Heart left ventricle (tissue), 16 donors: ENCODE results near the gene IRF2. TPM values are rescaled to one million over a fixed set of nuclear protein-coding genes. Genes with fewer than 3 reads are reported as not detected.
A peak's percentile ranks its signal among the peaks of the same experiment; 100 is the strongest.

Experiments
- ATAC-seq, 4 donors: fragments of 200-7000 bp; cut with Tn5 transposase; one replicate each; pipeline ENCODE4 v1.9.1; 2020 to 2022; ENCODE audit warnings: moderate library complexity in 4 of 4, mild to moderate bottlenecking in 3 of 4, moderate number of reproducible peaks in 1 of 4
- DNase-seq, 5 donors: peaks; one replicate each; pipeline ENCODE4 v3.0.0-alpha.2; 2020
- H3K27ac ChIP-seq, 12 donors: fragments of 200-600 bp; sonication (generic) in 4 of 12; one replicate each; pipeline versions ENCODE4 v1.5.0 to v1.8.0; 2016 to 2022; ENCODE audit warnings: mild to moderate bottlenecking in 2 of 12
- H3K27me3 ChIP-seq, 9 donors: fragments of 200-600 bp; sonication (generic) in 2 of 9; one replicate each; pipeline versions ENCODE4 v1.5.1 to v1.8.0; 2016 to 2022; ENCODE audit warnings: mild to moderate bottlenecking in 3 of 9
- H3K36me3 ChIP-seq, 9 donors: fragments of 200-600 bp; sonication (generic) in 2 of 9; one replicate each; pipeline versions ENCODE4 v1.5.0 to v1.8.0; 2018 to 2022; ENCODE audit warnings: mild to moderate bottlenecking in 2 of 9
- H3K4me1 ChIP-seq, 12 donors: fragments of 200-600 bp; sonication (generic) in 4 of 12; one replicate each; pipeline versions ENCODE4 v1.5.0 to v1.8.0; 2016 to 2022; ENCODE audit warnings: mild to moderate bottlenecking in 3 of 12
- H3K4me3 ChIP-seq, 12 donors: fragments of 200-600 bp; sonication (generic) in 4 of 12; one replicate each; pipeline versions ENCODE4 v1.5.0 to v1.8.0; 2017 to 2022; ENCODE audit warnings: mild to moderate bottlenecking in 9 of 12, moderate library complexity in 4 of 12
- H3K9me3 ChIP-seq, 12 donors: fragments of 200-600 bp; sonication (generic) in 4 of 12; one replicate each; pipeline versions ENCODE4 v1.5.0 to v1.8.0; 2016 to 2022; ENCODE audit warnings: mild to moderate bottlenecking in 1 of 12
- POLR2A ChIP-seq, 2 donors: fragments of 450-650 bp; IDR thresholded peaks; one replicate each; pipeline ENCODE4 v1.6.1; 2017; ENCODE audit warnings: antibody characterized with exemption in 2 of 2, mild to moderate bottlenecking in 2 of 2, moderate library complexity in 2 of 2
- WGBS, 4 donors: extraction: QIAGEN DNeasy Blood & Tissue Kit in 2 of 4; methylation state at CpG; one replicate each; pipeline versions ENCODE4 v1.1.5 to v1.1.7; 2013 to 2018; 5-methylcytosine and 5-hydroxymethylcytosine counted together
- intact Hi-C, 10 donors: fragments of 100-400 bp; cut with DNase I; formaldehyde crosslinking; loops; one replicate each; pipeline versions ENCODE4 v1.11.1 to v1.14.2; 2022
- polyA plus RNA-seq, 2 donors: library from polyadenylated mRNA; stranded (reverse); fragments of 200-250 nt; gene quantifications; one replicate each; pipeline ENCODE4 v1.2.3, GENCODE V29; 2013
- total RNA-seq, 9 donors: library from RNA; depleted of rRNA in 2 of 9; stranded (reverse); fragments of >200 nt in 2 of 9; fragmentation: NEBNext Ultra II Directional in 3 of 9; extraction: Animal tissue kit (Norgen Biotek cat#: 25700) in 3 of 9; gene quantifications; one replicate each; pipeline versions ENCODE4 v1.1.0 to v1.2.4, GENCODE V29; 2016 to 2023
- TF ChIP-seq, protein P1 (sequence below), 12 donors: fragments of 200-600 bp; sonication (generic) in 4 of 12; IDR thresholded peaks; one replicate each; pipeline versions ENCODE4 v1.5.0 to v1.8.0; 2018 to 2022; ENCODE audit warnings: antibody characterized with exemption in 12 of 12, mild to moderate bottlenecking in 5 of 12
- donor health status: ischemic (EF 13 %, LVEDD 7.1; RV severe dilation, severe dysfunction).
- donor health status: healthy with polysubstance abuse.
- donor health status: DM: no; HTN: yes; CAD: no.
- donor health status: DM: no; HTN: no; CAD: no.
- donor health status: ischemic (EF 25% LVEDD 6.9; RV normal size, moderate dysfunction).
- donor health status: ischemic (EF 25% LVEDD 5.7; RV mildly dilated, moderate dysfunction).
- donor health status: healthy.
- donor health status: DM: yes; HTN: yes; CAD: no.
- donor health status: ischemic (EF 35%, LVEDD 5.7; RV mildly dilated, moderate dysfunction).
- donor health status: nonischemic (EF 11% LVEDD 7.7; RV severe dilation, severe dysfunction).
- donor health status: DM: yes; HTN: yes; CAD: no.
- donor health status: PGD.
- donor health status: ischemic (EF 29% LVEDD 5.4; RV normal size, mild dysfunction).
- donor health status: nonischemic (EF 23%, LVEDD 6.1; RV moderate dilation, normal function).

Gene IRF2
- total and polyA plus RNA-seq, 11 donors = 11.5 to 47.2 (median 26.0) TPM

DNA sequence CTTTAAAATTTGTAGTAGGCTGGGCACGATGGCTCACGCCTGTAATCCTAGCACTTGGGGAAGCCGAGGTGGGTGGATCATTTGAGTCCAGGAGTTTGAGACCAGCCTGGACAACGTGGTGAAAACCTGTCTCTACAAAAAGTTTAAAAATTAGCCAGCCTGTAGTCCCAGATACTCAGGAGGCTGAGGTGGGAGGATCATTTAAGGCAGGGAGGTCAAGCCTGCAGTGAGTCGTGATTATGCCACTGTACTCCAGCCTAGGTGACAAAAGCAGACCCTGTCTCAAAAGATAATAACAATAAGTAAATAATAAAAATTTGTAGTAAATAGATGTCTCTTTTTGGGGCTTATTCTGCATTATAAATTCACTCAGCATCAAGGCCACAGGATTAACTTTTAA is 118.5 kb downstream of the IRF2 start:
- no peak overlapping the region for H3K4me3 ChIP-seq
- no peaks in the 10 kb centered on the region for H3K27me3 ChIP-seq
- WGBS, 4 donors = 72 to 82% (median 75%) methylated on average over 5 of the region's 5 CpGs
- no peak for TF ChIP-seq POLR2A (IDR thresholded peaks at IDR 0.05)
- TF ChIP-seq, protein P1, sequence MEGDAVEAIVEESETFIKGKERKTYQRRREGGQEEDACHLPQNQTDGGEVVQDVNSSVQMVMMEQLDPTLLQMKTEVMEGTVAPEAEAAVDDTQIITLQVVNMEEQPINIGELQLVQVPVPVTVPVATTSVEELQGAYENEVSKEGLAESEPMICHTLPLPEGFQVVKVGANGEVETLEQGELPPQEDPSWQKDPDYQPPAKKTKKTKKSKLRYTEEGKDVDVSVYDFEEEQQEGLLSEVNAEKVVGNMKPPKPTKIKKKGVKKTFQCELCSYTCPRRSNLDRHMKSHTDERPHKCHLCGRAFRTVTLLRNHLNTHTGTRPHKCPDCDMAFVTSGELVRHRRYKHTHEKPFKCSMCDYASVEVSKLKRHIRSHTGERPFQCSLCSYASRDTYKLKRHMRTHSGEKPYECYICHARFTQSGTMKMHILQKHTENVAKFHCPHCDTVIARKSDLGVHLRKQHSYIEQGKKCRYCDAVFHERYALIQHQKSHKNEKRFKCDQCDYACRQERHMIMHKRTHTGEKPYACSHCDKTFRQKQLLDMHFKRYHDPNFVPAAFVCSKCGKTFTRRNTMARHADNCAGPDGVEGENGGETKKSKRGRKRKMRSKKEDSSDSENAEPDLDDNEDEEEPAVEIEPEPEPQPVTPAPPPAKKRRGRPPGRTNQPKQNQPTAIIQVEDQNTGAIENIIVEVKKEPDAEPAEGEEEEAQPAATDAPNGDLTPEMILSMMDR (IDR thresholded peaks at IDR 0.05) = no peak
- no peak for ATAC-seq
- peaks cover 0 to 60% (median 16%) of the 10 kb centered on the region in 12 donors for H3K4me1 ChIP-seq
- H3K27ac ChIP-seq = peak overlapping the region in 11 of 12 donors; percentile 45 to 93 (median 64)
- H3K36me3 ChIP-seq = no peaks in the 10 kb centered on the region
- intact Hi-C loops = no loop called here
- no peak for DNase-seq
- no peaks in the 10 kb centered on the region for H3K9me3 ChIP-seq

DNA sequence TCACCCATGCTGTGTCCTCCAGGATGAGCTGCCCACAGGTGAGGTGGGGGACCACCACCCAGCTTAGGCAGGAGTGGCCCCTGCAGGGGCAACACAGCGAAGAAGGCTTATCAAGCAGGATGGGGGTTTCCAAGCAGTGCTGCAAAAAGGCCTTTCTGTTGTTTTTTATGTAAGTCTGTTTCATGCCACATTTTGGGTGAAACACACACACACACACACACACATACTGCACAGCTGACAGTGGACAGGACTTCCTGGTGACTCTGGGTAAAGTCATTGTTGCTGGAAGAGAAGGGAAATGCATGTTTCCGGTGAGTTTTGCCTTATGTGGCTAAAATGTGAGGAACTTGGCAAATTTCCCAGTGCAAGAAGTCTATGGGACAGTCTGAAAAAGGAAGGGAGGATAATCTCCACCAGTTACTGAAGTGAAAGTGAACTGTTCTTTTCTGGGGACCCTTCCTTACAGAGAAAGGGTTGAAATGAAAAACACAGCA is 119.2 kb downstream of the IRF2 start:
- intact Hi-C loops = no loop called here
- H3K4me3 ChIP-seq = peak overlapping the region in 1 of 12 donors; percentile 11
- H3K36me3 ChIP-seq = no peaks in the 10 kb centered on the region
- H3K9me3 ChIP-seq = no peaks in the 10 kb centered on the region
- H3K4me1 ChIP-seq = peaks cover 0 to 55% (median 14%) of the 10 kb centered on the region in 12 donors
- TF ChIP-seq, protein P1 (IDR thresholded peaks at IDR 0.05) = no peak
- TF ChIP-seq POLR2A (IDR thresholded peaks at IDR 0.05) = no peak
- DNase-seq (peak in 4 of 5 donors; percentile 46 to 86 (median 83)), ATAC-seq (peak; percentile 60 to 95 (median 80))
- 18 to 57% (median 40%) methylated on average over 2 of the region's 2 CpGs for WGBS, 4 donors
- peak overlapping the region in 11 of 12 donors; percentile 45 to 93 (median 64) for H3K27ac ChIP-seq
- H3K27me3 ChIP-seq = no peaks in the 10 kb centered on the region

DNA sequence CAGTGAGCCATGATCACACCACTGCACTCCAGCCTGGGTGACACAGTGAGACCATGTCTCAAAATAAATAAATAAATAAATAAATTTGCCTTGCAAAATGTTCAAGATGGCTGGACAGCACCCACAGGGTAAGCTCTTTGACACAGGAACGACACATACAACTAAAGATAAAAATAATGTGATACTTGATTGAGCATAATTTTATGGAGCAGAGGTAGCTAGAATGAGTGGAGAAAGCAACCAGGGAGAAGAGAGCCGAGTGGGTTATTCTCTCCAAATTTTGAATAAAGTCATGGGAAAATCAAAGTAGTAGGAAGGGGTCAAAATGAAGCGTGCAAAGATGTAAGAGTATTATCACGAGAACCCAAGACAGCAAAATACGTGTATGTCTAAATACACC is 121.5 kb downstream of the IRF2 start:
- Histone ChIP-seq H3K4me1 (peaks cover 1 to 67% (median 26%) of the 10 kb centered on the region in 12 donors), H3K36me3 (no peaks in the 10 kb centered on the region), H3K27ac (no peak overlapping the region), H3K27me3 (no peaks in the 10 kb centered on the region), H3K9me3 (no peaks in the 10 kb centered on the region), H3K4me3 (no peak overlapping the region)
- DNase-seq = no peak
- TF ChIP-seq, protein P1 (IDR thresholded peaks at IDR 0.05) = no peak
- no peak for TF ChIP-seq POLR2A (IDR thresholded peaks at IDR 0.05)
- 90 to 93% (median 92%) methylated on average over 5 of the region's 5 CpGs for WGBS, 4 donors
- no peak for ATAC-seq
- intact Hi-C loops = no loop called here

DNA sequence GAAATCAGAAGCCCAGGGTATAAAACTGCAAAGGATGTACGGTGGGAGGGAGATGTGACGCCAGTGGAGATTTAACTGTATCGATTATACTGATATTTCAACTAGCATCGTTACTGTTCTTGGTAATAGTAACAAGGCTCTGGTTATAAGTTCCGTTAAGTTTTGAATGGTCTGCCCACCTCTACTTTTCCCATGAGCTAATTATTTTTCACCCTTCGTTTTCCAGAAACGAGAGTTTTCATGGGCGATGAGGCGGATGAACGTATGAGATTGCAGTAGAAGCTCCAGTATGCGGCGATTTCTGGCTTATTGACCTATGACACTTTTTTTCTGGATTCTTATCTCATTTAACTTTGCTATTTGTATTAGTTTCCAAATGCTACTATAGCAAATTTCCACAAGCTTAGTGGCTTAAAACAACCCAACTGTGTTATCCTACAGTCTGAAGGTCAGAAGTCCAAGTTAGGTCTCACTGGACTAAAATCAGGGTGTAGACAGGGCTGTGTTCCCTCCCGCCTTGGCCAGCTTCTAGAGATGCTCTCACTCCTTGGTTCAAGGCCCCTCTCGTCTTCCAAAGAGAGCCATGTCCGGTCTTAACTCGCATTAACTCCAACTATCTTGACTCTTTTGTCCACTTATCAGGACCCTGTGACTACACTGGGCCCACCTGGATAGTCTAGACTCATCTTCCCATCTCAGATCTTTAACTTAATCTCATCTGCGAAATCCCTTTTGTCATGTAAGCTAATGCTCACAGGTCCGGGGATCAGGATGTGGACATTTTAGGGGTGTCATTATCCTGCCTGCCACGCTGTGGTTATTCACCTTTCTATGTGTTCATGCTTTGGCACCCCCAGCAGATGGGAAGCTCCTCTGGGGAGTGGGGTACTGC is 122.5 kb downstream of the IRF2 start:
- ATAC-seq = no peak
- no peaks in the 10 kb centered on the region for H3K9me3 ChIP-seq
- H3K4me3 ChIP-seq = no peak overlapping the region
- intact Hi-C loops = no loop called here
- H3K36me3 ChIP-seq = no peaks in the 10 kb centered on the region
- H3K27ac ChIP-seq = no peak overlapping the region
- 96 to 97% (median 96%) methylated on average over 19 of the region's 19 CpGs for WGBS, 4 donors
- peaks cover 5 to 67% (median 36%) of the 10 kb centered on the region in 12 donors for H3K4me1 ChIP-seq
- DNase-seq = no peak
- TF ChIP-seq, protein P1 (IDR thresholded peaks at IDR 0.05) = no peak
- no peak for TF ChIP-seq POLR2A (IDR thresholded peaks at IDR 0.05)
- H3K27me3 ChIP-seq = no peaks in the 10 kb centered on the region
